ENCODE data around the gene WSB1. TPM values are rescaled to one million over a fixed set of nuclear protein-coding genes. Genes with fewer than 3 reads are reported as not detected.
A peak's percentile ranks its signal among the peaks of the same experiment; 100 is the strongest.

The WSB1 gene
- total and polyA plus RNA-seq, 2 of the 8 experiments (the other 6 are each of a cell fraction or from before 2014, with no cell fraction given): 113 to 140 TPM

GRCh38 chr17:27345141-27345904 lies 51.4 kb downstream of the WSB1 start:
- Histone ChIP-seq H2BK5ac (ENCODE audit: low read depth, low read length) (peak overlapping the region; percentile 83), H2AK5ac (ENCODE audit: low read depth, low read length) (no peak overlapping the region), H4K5ac (ENCODE audit: insufficient read length, low read depth, low read length) (peak overlapping the region; percentile 91), H3K4me3 (ENCODE audit: extremely low read depth in 1 of 4, insufficient read depth in 2 of 4, low read depth in 3 of 4, low read length in 4 of 4) (peak overlapping the region; percentile 28 to 62 (median 41); a peak in 6 of 8 replicates), H3K79me1 (ENCODE audit: low read depth, low read length) (no peaks in the 10 kb centered on the region; the same call in 1 of the 2 replicates), H3K27ac (ENCODE audit: low read depth, low read length) (peak overlapping the region; percentile 95), H2BK15ac (ENCODE audit: low read length) (no peak overlapping the region), H3K14ac (ENCODE audit: insufficient read length) (no peak overlapping the region), H2BK12ac (ENCODE audit: low read depth, low read length) (peak overlapping the region; percentile 99; the same call in 1 of the 2 replicates), H2BK120ac (replicated peaks; ENCODE audit: low read depth, low read length) (no peak overlapping the region), H3K56ac (replicated peaks; ENCODE audit: insufficient read length, low read depth, low read length) (peak overlapping the region; percentile 82), H3K4me1 (replicated peaks in 1 of 4; ENCODE audit: control insufficient read depth in 3 of 4, insufficient read depth in 4 of 4, low read length in 3 of 4) (peaks cover 8 to 16% (median 12%) of the 10 kb centered on the region in 4 experiments), H4K20me1 (replicated peaks in 1 of 2; ENCODE audit: control insufficient read depth in 1 of 2, insufficient read depth in 2 of 2, low read length in 2 of 2) (no peaks in the 10 kb centered on the region), H4K91ac (replicated peaks; ENCODE audit: insufficient read length, low read length) (peak overlapping the region; percentile 66), H3K79me2 (ENCODE audit: control insufficient read depth in 1 of 2, insufficient read depth in 2 of 2, low read length in 2 of 2) (no peaks in the 10 kb centered on the region), H3K4ac (replicated peaks; ENCODE audit: insufficient read length, low read depth, low read length) (no peak overlapping the region), H2AFZ (ENCODE audit: low read length) (no peak overlapping the region), H3K23me2 (ENCODE audit: low read depth, low read length) (peaks cover 2% of the 10 kb centered on the region; the same call in 1 of the 2 replicates), H4K8ac (ENCODE audit: extremely low read depth, insufficient read depth, low read length) (no peak overlapping the region), H3K9me3 (ENCODE audit: insufficient read depth in 2 of 2, low read depth in 1 of 2, low read length in 1 of 2) (no peaks in the 10 kb centered on the region), H3K18ac (ENCODE audit: extremely low read depth, low read length) (peak overlapping the region; percentile 76; the same call in 1 of the 2 replicates), H3K36me3 (ENCODE audit: control insufficient read depth in 2 of 4, insufficient read depth in 4 of 4, low read length in 3 of 4) (no peaks in the 10 kb centered on the region), H3K27me3 (replicated peaks in 1 of 4; ENCODE audit: control insufficient read depth in 3 of 4, extremely low read depth in 1 of 4, insufficient read depth in 3 of 4, low read length in 3 of 4) (no peaks in the 10 kb centered on the region), H2BK20ac (ENCODE audit: low read length) (no peak overlapping the region), H3K4me2 (ENCODE audit: insufficient read depth in 1 of 2, low read depth in 2 of 2, low read length in 2 of 2) (peak overlapping the region; percentile 57 to 74), H3K23ac (ENCODE audit: insufficient read length) (no peak overlapping the region), H3K9ac (replicated peaks in 1 of 4; ENCODE audit: extremely low read depth in 1 of 4, low read depth in 3 of 4, low read length in 3 of 4) (peak overlapping the region; percentile 52 to 83 (median 76))
- ChIA-PET POLR2A (ENCODE audit: partially characterized antibody) (interaction anchor here (0.7 to 7.8 kb wide), 18 partner anchors 8 to 248 kb away, joined by 3 to 63 read pairs (median 3); partner anchors contain the start of gene WSB1), CTCF (ENCODE audit: partially characterized antibody) (interaction anchor here (0.9 to 3.3 kb wide), 7 partner anchors 9 to 306 kb away, joined by 3 to 17 read pairs (median 6); no protein-coding TSS in a partner anchor)
- DNase-seq (ENCODE audit: low read depth in 1 of 2, low spot score in 2 of 2): peak; percentile 74 to 81
- peak; percentile 96 for FAIRE-seq
- WGBS, 2 experiments (ENCODE audit: extremely low coverage in 1 of 2, insufficient coverage in 1 of 2, insufficient read length in 1 of 2, insufficient replicate concordance in 2 of 2, low coverage in 1 of 2, low lambda C conversion rate in 2 of 2, missing lambda C conversion rate in 1 of 2): 3% methylated on average over 17 of the region's 17 CpGs; no CpG with 5 or more reads in 1 of the 2 experiments
- TF ChIP-seq RAD21 (IDR thresholded peaks at IDR 0.05 in 1 of 2, conservative IDR thresholded peaks at IDR 0.05 in 1 of 2; ENCODE audit: low read depth in 2 of 2, low read length in 2 of 2): peak in 1 of 2 experiments; percentile 8; a peak in 1 of 4 replicates
- TF ChIP-seq JUND (IDR thresholded peaks at IDR 0.05; ENCODE audit: low read length): peak; percentile 15; the same call in 1 of the 2 replicates
- peak; percentile 94 for TF ChIP-seq ASH2L (IDR thresholded peaks at IDR 0.05; ENCODE audit: low read length)
- TF ChIP-seq CREB1 (IDR thresholded peaks at IDR 0.05): peak; percentile 76
- TF ChIP-seq BACH1 (IDR thresholded peaks at IDR 0.05; ENCODE audit: low read length): no peak
- peak; percentile 88 for TF ChIP-seq TBP (IDR thresholded peaks at IDR 0.05; ENCODE audit: low read depth, low read length)
- peak; percentile 41; the same call in 1 of the 2 replicates for TF ChIP-seq POU5F1 (IDR thresholded peaks at IDR 0.05; ENCODE audit: low read depth, low read length)
- peak; percentile 62; the same call in 1 of the 2 replicates for TF ChIP-seq CHD1 (IDR thresholded peaks at IDR 0.05; ENCODE audit: low read depth, low read length)
- no peak for TF ChIP-seq ZNF274 (IDR thresholded peaks at IDR 0.05; ENCODE audit: borderline replicate concordance, extremely low read depth, low read length)
- TF ChIP-seq MAFK (IDR thresholded peaks at IDR 0.05; ENCODE audit: low read depth, low read length): no peak
- TF ChIP-seq E2F6 (IDR thresholded peaks at IDR 0.05): peak; percentile 21; the same call in 1 of the 2 replicates

All from H1 (cell line).